Stimulated activated CD8-positive, alpha-beta memory T cell treated with anti-CD3 and anti-CD28 coated beads, Interleukin-7, amount 100 ng/mL, for 1 hour (primary cell): ENCODE measurements around the gene ATP5ME.
"Not testable (repeated sequence)": the region's sequence is repeated elsewhere in the genome, so short reads cannot be mapped to it uniquely, and the experiment has no call there.

Experiments used
- DNase-seq, 2 donors: peaks; one replicate each; pipeline ENCODE4 v3.0.0-alpha.2; 2020; ENCODE audit warnings: low read depth in 2 of 2

Gene ATP5ME

DNA sequence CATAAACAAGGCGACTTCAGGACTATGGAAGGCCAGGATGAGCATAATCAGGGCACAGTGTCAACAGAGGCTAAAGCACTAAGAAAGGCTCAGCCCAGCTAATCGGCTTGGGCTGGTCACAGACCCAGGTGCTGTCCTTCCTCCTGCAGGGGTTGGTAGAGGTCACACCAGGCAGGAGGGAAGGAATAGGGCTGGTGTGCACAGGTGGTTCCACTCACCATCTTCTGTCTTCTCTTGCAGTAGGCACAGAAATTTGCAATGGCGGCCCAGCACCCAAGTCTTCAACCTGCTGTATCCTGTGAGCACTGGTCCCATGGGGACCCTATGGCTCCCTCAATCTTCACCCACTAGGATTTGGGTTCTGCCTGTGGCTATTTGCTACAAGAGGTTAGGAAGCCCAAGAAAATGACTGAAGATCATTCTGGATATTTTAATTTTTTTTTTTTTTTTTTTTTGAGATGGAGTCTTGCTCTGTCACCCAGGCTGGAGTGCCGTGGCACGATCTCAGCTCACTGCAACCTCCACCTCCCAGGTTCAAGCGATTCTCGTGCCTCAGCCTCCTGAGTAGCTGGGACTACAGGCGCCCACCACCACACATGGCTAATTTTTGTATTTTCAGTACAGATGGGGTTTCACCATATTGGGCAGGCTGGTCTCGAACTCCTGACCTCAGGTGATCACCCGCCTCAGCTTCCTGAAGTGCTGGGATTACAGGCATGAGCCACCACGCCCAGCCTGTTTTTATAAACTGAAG is 4.1 kb downstream of the ATP5ME start:
- DNase-seq = not testable (repeated sequence)

DNA sequence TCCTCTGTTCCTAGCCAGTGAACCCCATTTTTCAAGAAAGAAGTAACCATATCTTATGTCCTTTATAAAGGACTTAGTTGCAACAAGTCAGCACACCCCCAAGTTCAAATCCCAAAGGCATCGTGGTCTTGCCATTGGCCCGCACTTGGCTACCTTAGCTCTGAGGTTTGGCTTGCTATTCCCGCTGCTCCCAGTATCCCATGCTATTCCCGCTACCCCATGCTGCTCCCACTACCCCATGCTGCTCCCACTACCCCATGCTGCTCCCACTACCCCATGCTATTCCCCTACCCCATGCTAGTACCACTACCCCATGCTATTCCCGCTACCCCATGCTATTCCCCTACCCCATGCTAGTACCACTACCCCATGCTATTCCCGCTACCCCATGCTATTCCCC is 5.9 kb downstream of the ATP5ME start:
- not testable (repeated sequence) for DNase-seq

- DNase-seq = no peak
These were observed 6.5 kb downstream of the ATP5ME start for GRCh38 chr4:667545-667925.

GRCh38 chr4:666822-667544 is 7.1 kb downstream of the ATP5ME start:
- DNase-seq = no peak

DNA sequence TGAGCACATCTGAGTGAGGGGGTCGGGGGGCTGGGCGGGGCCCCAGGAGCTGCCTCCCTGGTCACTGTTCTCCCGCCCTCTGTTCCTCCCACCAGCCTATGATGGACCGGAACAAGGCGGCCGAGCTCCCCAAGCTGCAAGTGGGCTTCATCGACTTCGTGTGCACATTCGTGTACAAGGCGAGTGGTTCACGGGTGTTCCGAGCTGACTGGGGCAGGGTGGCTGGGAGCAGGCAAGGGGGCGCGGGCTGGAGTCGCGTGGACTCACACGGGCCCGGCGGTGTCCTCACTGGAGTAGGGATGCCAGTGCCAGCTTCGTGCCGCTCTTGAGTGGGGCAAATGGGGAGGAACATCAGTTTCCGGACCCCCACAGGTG is 7.7 kb downstream of the ATP5ME start:
- DNase-seq = no peak

GRCh38 chr4:665751-666435 is 8.2 kb downstream of the ATP5ME start:
- DNase-seq = no peak

- no peak for DNase-seq
These were observed 8.7 kb downstream of the ATP5ME start for GRCh38 chr4:665381-665750.

- no peak for DNase-seq
These were observed 9.3 kb downstream of the ATP5ME start for GRCh38 chr4:664713-665231.

DNA sequence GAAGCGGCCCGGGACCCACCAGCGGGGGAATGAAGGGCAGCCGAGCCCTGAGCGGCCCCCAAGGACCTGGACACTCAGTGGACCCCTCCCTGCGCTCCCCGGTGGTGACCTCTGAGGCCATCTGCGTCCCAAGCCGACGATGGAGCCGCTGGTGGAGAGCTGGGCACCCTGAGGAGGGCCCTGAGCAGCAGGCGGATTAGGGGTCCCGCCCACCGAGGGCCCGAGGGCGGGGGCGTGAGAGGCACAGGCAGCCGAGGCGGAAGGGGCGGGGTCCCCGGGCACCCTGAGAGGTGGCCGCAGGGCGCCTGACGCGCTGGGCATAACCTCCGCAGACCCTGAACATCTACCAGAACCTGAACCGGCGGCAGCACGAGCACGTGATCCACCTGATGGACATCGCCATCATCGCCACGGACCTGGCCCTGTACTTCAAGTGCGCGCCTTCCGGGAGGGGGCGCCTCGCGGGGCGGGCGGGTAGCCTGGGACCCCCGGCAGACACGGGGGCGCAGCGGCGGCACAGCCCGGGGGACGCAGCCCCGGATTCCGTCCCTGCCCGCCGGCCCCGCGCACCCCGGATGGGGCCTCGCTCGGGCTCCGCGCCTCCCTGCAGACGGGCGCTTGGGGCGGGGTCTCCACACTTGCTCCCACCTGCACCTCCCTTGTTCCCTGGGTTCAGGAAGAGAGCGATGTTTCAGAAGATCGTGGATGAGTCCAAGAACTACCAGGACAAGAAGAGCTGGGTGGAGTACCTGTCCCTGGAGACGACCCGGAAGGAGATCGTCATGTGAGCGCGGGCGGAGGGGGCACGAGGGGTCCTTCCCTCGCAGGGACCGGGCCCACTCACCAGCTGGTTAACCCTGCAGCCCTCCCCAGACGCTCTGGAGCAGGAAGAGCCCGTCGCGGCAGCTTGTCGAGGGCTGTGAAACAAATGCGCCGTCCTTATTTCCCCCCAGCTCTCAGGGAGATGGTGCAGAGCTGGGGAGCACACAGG is 10.3 kb downstream of the ATP5ME start:
- peak; percentile 55 to 60 for DNase-seq

DNA sequence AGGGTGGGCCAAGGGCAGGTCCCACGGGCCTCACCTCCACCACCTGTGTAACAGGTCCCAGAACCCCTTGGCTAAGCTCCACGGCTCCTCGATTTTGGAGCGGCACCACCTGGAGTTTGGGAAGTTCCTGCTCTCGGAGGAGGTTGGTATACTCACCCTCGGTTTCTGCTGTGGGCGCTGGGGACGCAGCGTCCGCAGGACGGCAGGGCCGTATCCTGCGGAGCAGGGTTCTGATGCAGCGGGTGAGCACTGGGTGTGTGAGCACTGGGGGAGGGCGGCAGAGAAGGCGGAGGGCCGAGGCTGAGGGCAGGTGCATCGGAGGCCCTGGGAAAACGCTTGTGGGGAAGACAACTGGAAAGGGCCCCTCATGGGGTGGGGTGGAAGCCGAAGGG is 11.0 kb downstream of the ATP5ME start:
- DNase-seq = no peak

- no peak for DNase-seq
These were observed 12.0 kb downstream of the ATP5ME start for GRCh38 chr4:661881-662761.

- no peak for DNase-seq
These were observed 12.8 kb downstream of the ATP5ME start for GRCh38 chr4:661231-661630.

DNA sequence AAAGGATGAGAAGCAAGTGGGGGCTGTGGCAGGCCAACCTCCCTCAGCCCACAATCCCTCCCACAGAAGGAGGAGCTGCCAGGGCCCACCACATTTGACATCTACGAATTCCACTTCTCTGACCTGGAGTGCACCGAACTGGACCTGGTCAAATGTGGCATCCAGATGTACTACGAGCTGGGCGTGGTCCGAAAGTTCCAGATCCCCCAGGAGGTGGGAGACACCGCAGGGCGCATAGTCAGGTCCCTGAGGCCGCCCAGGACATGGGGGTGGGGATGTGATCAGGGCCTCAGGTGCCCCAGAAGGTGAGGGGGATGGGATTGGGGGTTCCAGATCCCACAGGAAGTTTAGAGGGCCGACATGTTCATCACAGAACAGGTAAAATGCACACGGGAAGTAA is 13.7 kb downstream of the ATP5ME start:
- DNase-seq = no peak

- DNase-seq = no peak
These were observed 14.2 kb downstream of the ATP5ME start for GRCh38 chr4:659851-660250.

DNA sequence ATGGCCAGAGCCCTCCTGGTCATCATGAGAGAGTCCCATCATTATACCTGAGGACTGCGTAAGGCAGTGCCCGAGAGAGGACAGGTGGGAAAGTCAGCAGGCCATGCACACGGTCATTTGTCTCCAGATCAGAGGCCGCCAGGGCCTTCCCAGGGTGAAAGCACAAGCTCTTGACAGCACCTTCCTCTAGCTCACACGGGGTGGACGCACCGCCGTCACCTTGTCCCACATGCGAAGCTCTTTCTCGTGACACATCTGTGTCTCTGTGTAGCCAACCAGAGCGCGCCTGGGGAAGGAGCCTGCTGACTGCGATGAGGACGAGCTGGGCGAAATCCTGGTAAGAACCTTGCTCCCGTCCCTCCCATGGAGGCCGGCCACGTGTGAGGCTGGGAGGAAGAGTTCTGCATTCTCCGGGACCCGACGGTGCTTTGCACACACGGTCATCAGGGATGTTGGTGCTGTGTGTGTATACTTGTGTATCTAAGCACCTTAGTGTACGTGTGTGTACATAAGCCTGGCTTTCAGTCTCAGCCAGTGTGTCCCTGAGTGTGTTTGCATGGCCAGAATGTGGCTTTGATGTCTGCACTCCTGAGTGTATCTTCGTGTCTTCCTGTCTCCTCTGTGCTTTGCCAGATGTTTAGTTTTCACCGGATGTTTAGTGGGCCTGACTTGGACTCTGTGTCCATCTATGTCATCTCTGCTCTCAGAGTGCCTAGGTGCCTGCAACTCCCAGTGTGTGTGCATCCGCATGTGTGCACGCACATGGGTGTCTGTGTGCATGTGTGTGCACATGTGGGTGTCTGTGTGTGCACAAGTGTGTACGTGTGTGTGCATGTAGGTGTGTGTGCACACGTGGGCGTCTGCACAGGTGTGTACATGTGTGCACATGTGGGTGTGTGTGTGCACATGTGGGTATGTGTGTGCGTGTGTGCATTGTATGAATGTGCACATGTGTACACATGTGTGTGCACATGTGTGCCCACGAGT is 15.1 kb downstream of the ATP5ME start:
- no peak for DNase-seq

DNA sequence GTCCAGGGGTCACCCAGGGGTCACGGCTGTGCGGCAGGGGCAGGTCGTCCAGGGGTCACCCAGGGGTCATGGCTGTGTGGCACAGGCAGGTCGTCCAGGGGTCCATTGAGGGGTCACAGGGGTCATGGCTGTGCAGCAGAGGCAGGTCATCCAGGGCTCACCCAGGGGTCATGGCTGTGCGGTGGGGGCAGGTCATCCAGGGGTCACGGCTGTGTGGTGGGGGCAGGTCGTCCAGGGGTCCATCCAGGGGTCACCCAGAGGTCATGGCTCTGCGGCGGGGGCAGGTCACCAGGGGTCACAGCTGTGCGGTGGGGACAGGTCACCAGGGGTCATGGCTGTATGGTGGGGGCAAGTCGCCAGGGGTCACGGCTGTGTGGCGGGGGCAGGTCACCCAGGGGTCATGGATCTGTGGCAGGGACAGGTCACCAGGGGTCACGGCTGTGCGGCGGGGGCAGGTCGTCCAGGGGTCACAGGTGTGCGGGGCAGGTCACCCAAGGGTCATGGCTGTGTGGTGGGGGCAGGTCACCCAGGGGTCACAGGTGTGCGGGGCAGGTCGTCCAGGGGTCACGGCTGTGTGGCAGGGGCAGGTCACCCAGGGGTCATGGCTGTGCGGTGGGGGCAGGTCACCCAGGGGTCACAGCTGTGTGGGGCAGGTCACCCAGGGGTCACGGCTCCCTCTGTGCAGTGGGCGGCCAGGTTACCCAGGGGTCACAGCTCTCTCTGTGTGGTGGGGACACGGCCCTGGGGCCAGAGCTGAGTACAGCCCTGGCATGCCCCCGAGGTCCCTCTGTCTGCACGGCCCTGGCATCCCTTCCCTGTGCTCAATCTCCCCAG is 16.0 kb downstream of the ATP5ME start:
- DNase-seq = no peak

GRCh38 chr4:657338-657833 is 16.7 kb downstream of the ATP5ME start:
- no peak for DNase-seq
